GM19238 (cell line): ENCODE results near the gene UNC13C.

Experiments used
- DNase-seq: peaks from one replicate; pipeline ENCODE4 v3.0.0; 2011; ENCODE audit warnings: low spot score; ENCODE audit not compliant: insufficient read length

Gene UNC13C

DNA sequence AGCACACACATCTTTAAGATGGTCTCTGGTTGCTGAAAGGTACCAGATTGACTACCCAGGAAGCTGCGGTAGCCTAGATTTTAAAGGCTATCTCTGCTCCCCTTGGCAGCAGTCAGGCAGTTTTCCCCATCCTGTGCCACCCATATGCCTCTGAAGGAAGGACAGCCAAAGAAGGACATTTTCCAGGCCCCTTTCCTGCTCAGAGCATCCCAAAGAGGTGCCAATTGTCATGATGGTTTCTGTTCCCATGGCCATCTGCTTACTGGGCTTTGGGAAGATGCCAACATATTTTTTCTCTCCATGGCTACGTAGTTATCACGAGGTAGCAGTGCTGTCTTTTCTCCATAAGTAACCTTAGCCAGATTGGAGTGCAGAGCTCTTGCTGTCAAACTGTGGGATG lies 39.7 kb downstream of the UNC13C start:
- no peak for DNase-seq

DNA sequence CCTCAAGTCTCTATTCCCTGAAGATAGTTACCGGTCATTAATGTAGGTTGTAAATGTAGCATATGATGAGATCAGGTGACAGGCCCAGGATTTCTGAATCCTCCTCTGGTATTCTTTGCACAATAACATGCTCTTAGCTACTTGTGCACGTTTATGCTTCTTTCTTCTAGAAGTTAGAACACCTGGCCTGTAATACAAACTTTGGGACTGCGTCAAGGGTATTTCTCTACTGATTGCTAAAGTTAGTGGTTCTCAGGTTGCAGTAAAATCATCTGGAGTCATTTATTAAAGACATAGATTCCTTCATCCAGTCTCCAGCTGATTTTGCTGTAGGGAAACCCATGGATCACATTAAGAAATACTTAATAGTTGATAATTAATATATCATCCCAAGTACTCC lies 48.0 kb downstream of the UNC13C start:
- DNase-seq, result no peak

DNA sequence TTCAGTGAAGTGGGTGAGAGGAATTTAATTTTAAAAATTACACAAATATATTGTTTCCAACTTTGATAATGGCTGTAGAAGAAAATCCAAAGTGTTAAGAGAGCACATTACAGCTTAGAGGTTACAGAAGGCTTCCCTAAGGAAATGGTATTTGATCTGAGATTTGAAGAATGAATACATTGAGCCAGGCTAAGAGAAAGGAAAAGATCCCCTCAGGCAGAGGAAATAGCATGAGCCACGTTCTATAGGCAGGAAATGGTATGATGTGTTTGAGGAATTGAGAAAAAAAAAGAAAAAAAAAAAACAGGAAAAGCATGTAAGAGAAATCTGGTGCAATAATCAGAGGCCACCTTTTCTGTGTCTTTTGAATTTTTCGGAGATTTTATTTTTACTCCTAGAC lies 48.6 kb downstream of the UNC13C start:
- DNase-seq, result no peak

DNA sequence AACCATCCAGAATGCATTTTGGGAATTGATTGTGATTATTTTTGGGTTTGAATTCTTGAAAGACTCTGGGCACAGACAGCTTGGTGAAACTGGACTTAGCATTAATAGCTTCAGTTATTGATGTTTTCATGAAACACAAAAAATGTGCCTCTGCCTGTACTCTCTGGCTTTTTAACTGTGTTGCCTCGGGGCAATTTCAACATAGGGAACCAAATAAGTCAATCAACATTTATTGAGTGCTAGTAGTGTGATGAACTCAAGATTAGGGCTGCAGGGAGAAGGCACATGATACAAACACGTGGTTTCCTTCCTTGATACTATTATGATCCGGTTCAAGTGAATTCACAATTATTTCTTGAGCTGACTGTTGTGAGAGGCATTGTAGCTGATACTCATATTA lies 50.8 kb downstream of the UNC13C start:
- DNase-seq, result no peak

DNA sequence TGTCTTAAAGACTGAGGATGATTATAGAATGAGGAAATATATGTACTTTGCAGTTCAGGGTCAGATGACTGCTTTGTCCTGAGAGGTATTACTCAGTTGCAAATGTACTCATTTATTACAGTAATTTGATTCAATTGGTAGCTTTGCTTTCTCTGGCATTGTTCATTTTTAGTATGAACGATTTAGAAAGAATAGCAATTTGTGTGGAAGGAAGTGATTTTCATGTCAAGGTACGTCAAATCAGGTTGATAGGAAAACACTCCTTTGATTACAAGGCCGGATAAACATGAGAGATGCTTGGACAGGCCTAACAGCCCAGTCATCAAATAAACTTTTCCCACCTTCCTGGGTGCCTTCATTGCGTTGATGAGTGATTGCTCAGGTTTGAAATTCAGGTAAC lies 53.8 kb downstream of the UNC13C start:
- DNase-seq, result no peak

DNA sequence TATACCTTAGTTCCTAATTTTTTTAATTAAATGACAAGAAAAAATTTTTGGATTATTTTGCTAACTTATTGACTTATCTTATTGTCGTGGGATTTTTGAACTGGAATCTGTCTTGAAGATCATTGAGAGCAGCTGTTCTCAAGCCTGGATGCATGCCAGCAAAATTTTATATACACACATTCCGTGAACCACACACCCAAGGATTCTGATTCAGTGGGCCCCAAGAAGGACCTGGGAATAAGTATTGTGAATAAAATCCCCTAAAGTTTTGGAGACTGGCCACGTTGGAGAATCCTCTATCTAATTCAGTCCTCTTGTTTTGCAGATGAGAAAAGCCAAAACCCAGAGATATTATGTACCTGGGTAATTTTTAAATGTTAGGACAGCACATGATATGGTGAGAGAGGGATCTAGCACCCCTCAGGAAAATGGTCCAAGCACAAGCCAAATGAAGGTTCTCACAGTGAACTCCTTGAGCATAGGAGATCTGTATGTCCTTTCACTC lies 55.2 kb downstream of the UNC13C start:
- DNase-seq, result no peak

DNA sequence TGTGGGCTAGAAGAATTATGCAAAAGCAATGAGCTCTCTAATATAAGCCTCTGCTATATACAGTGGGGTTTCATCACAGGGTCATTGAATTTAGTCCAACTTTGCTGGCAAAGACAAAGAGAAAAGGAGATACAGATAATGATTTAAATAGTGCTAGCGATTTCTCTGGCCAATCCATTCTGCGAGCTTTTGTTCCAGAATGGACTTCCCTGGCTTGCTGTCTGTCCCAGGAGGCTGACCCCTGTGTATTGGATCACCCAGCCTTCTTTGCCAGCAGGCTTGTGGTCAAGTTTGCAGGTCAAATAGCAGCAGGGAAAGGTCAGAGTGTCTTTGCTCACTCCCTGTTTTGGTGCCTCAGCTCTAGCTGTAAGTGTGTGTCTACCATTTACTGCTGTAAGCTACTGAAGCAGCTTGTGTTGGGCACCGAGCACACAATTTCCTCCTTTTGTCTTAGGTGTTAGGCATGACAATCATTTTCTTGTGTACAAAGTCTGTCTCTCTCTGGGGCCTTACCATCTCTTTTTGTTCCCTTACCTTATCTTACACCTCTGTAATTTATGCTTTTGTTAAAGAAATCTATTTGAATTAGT lies 55.7 kb downstream of the UNC13C start:
- DNase-seq, result no peak

DNA sequence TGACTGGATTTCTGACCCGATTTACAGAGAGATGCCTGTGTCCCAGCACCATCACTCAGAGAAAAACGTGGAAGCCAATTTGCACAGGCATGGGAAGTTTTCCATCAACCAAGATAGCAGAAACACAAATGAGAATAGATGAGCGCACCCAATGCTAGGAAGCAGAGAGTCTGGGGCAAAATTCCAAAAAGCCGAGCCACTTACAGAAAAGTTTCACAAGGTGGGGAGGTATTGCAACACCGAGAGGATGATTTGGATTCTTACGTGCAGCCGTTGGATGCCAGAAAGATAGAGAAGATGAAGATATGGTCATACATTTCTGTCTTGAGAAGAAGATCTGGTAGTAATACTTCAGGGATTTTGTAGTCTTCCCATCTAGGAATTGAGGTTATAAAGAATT lies 57.4 kb downstream of the UNC13C start:
- no peak for DNase-seq

DNA sequence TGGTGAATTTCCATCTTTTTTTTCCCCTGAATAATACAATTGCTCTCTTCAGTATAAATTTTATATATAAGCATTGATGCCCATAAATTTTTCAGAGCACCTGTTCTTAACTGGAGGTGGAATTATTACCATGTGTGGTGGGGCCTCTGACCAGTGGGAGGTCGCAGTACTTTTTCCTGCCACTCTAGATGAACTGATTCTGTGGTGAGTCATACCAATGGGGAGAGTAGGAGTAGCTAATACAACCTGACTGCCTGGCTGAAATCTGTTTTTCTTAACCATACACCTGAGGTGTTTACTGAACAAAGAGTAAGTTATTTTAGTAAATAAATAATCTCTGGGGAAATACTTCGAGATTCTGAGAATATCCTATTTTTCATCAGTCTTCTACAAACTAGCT lies 67.2 kb downstream of the UNC13C start:
- no peak for DNase-seq

DNA sequence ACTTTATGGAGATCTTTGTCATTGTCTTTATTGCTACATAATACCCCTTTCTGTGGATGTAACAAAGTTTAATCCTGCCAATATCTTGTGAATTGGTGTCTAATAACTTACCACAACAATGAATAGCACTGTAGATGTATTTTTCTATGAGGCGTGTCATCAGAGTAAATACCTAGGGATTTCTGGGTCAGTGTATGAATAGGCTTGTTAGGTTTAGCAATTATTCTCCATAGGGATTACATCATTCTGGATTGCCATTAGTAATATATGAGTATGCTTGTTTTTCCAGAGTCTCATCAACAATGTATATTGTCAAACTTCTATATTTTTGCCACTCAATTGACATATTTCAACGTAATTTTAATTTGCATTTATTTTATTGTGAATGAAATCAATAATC lies 67.9 kb downstream of the UNC13C start:
- no peak for DNase-seq

DNA sequence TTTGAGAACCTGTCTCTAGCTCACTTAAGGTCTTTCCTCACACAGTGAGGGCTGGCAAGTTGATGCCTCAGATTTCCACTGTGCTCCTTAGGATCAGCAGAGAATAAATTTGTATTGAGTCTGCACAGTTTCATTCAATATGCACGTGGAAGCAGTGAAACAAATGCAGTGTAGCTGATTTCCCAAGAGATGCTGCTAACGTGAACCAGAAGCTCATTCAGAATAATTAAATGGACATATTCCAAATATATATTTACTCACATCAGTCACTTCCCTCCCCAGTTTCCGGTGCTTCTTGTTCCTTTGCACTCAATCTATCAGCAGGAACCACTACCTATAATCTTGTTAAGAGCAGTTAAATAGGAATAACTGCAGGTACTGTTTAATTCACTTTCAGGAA lies 86.1 kb downstream of the UNC13C start:
- no peak for DNase-seq

DNA sequence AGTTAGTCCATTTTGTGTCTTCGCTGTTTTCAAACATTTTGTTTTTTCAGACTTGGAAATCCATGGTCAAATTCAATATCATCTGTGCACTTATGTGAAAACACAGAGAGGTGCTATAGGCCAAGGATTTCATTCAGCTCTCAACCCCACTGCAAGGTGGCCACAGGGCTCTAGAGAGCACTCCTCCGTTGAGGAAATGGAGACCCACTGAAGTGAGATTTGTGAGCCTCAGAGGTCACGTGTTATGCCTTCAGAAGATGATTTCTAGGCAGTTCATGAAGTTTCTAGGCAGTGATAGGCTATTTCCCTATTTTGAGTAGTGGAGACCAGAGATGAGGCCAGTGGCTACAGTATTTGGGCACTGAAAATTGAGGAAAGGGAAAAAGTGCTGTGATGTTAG lies 88.2 kb downstream of the UNC13C start:
- DNase-seq, result no peak

DNA sequence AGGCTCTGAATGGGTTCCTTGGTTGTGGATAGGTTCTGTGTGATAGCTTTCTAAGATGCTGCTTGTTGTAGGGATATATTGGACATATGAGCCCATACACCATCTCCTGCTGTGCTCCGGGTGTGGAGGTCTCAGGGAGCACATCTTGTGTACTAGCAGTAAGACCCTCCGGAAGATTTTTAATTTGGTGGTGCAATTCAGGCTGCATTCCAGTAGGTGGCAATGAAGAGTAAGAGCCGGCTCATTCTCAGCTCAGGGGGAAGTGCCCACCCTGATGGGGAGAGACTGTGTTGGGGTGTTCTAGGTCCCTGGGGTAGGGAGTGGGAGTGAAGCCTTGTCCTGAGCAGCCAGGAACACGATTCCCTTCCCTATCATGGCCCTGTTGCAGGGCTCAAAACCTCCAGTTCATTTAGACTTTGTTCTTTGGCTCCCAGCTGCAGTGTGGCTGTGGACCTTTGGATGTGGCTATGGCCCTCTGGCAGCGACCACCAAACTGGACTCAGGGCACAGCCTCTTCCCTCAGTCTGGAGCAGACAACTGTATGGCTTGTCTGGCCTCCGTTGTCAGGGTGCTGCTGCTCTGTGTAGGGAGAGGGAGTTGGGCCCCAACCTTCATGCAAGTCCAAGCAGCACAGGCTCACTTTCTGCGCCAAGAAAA lies 104.7 kb downstream of the UNC13C start:
- peak; percentile 7 for DNase-seq

DNA sequence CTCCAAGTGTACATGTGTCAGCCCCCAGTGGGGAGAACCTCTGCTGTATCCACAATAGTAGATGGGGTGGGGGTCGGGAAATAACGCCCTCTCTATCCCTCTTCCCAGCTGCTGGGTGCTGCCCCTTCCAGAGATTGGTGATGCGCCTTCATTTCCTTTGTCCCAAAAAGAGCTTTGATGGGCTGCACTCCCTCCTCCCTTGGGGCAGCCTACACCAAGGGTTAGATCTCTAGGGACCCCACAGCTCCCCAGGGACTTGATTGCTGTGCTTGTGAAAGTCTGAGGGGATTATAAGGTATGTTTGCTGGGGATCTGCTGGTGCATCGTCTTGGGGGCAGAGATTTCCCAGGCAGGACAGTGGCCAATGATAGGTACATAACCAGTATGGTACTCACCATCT lies 105.3 kb downstream of the UNC13C start:
- no peak for DNase-seq

DNA sequence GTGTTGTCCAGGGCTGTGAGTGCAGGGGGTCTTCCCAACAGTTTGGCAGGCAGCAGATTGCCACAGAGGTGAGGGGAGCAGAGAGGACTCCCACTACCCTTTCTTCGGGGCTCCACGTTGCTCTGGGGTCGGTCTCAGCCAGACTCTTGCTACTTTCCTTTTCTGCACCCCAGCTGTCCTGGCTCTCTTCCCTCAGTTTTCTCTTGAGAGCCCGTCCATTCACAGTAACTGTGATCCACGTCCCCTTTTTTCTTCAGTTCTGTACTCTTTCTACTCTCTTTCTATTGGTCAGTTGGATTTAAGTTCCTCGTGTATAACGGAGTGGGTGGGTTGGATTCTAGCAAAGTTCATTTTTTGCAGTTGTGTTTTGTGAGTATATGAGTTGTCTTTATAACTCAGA lies 105.8 kb downstream of the UNC13C start:
- no peak for DNase-seq

DNA sequence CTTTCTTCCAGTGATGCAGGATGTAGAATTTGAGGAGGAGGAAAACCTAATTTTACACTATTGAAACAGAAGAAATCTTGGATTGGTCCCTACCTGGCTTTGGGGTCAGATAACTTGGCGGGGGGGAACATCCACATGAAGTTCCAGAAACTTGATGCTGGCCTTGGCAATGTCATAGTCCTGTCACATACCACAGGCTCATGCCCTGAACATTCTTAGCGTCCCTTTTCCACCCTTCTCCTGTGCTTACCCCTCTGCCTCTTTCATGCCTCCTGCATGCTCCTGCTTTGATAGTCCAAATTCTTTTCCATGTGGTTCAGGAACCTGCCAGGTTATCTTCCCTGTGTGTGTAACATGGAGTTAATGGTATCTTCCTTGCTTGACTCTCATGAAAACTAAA lies 110.6 kb downstream of the UNC13C start:
- DNase-seq, result no peak

DNA sequence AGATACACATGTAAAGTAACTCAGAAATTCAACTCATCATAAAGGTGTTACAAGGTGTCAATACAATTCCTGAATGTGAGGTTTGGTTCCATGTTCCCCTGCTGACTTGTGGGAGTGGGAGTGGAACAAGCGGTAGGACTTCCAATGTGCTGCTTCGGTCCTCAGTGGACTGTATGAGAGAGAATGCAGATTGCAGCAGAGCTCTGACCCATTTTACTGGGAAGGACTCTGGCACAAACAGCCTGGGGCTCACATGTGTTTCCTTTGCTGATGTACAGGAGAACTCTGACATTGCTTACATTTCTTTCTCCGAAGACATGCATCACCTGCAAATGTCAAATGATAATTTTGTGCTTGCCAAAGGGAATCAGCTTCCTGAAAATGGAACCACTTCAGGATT lies 111.5 kb downstream of the UNC13C start:
- DNase-seq, result no peak

DNA sequence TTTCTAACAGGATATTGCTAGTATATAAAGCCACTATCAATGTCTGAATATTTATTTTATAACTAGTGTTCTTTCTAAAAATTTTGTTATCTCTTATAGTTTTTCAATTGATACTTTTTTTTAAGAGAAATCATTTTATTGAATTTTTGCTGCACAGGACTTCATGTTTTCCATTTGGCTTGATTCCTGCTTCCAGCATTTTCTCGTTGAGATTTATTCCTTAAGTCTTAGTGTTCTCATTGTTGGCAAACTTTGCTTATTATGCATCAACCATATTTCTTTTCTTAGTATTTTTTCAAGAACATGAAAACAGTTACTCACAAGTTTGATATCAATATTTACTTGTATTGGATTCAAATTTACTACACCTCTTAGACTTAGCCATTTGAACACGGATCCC lies 113.4 kb downstream of the UNC13C start:
- DNase-seq, result no peak

DNA sequence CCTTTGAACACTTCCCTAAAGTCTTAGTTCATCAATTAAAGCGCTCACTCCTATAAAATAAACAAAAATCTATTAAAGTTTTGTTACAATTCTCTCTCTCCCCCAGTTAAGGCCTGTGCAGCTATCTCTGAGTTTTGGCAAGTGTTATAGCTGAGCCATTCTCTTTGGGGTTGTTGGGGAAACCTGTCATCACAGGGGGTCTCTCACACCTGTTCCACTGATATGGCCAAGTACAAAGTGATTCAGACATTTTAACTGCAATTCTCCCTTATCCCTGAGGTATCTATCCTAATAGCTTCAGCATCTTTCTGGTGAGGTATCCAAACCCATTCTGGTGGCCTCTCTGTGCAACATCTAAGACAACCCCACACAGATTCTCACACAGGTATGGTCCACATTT lies 116.4 kb downstream of the UNC13C start:
- no peak for DNase-seq

DNA sequence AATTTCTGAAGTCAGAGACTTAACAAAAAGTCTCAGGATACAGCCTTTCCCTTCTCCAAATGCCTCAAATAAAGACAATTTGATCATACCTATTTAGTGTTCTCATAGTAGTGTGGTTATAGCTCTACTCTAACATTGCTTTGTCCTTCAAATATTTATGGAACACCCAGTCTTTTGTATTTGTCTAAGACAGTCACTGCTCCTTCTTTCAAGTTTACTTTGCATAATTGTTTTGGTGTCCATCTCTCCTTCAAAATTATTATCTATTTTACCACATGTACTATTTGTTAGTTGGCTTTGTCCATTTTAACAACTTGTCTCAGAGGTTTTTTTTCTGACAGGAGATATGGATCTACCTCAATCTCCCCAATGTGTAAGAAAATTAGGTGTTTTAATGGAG lies 118.8 kb downstream of the UNC13C start:
- DNase-seq, result no peak

DNA sequence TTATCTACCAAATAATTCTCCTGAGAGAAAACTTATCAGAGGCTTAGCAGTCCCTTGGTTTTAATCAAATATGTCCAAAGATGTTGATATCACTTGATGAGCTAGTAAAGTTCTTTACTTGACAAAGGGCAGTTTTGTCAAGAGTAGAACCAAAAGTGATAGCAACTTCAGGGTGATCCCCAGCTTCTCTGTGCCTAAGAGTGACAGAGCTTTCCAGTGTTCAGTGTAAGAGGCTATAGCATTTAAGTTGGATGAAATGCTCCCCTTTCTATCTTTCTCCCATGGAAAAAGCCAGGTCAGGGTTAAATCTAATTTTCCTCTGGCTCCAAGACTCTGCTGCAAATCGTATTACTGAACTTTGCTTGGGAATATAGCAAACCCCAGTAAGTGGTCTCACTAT lies 120.8 kb downstream of the UNC13C start:
- DNase-seq, result no peak

DNA sequence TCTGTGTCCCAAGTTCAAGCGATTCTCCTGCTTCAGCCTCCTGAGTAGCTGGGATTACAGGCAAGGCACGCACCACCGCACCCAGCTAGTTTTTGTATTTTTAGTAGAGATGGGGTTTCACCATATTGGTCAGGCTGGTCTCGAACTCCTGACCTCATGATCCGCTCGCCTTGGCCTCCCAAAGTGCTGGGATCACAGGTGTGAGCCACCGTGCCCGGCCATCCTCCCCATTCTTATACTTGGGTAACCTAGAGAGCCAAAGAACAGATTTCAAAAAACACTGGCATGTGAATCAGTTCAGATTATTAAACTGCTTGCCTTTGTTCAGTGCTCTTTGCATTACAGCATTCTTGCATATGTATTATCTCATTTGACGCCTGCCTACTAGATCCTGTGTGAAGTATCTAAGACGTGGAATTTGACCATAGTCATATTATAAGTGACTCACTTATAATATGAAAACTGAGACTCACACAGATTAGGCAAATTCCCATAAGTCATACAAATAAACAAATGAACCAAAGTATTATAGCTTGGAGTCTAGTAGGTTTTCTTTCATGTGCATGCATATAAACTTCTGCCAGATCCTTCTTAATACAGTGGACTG lies 123.5 kb downstream of the UNC13C start:
- no peak for DNase-seq

DNA sequence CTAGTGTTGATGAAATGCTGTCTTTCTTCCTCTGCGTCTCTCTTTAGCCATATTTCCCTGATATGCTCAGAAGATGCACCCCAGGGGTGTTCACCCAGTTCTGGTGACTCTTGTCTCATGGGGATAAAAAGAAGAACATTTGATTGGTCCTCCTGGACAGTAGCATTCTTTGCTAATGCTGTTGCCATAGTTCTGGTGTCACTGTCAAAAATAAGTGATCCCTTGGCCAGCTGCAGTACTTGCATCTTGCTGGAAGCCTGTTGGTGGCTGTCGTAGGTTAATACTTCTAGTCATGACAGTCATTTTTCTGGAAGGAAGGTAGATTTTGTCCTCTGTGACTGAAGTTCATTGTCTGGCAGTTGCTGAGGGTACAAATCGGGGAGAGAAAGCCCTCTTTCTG lies 124.5 kb downstream of the UNC13C start:
- no peak for DNase-seq
